ENCODE results near the gene AGTR2. TPM values are rescaled to one million over a fixed set of nuclear protein-coding genes. Genes with fewer than 3 reads are reported as not detected.

AGTR2 gene
- total and polyA plus RNA-seq, 2 of the 4 experiments (the other 2 are of a cell fraction): not detected

DNA sequence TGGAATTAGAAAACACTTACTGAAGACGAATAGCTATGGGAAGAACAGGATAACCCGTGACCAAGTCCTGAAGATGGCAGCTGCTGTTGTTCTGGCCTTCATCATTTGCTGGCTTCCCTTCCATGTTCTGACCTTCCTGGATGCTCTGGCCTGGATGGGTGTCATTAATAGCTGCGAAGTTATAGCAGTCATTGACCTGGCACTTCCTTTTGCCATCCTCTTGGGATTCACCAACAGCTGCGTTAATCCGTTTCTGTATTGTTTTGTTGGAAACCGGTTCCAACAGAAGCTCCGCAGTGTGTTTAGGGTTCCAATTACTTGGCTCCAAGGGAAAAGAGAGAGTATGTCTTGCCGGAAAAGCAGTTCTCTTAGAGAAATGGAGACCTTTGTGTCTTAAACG lies 2.4 kb downstream of the AGTR2 start:
- no peak overlapping the region for H3K23ac ChIP-seq (ENCODE audit: low read depth, low read length)
- H4K20me1 ChIP-seq (ENCODE audit: insufficient read depth, low read length): no peaks in the 10 kb centered on the region
- H3K18ac ChIP-seq (ENCODE audit: low read depth, low read length): no peak overlapping the region
- H3K79me1 ChIP-seq (ENCODE audit: low read depth in 1 of 2, low read length in 2 of 2): no peaks in the 10 kb centered on the region
- intact Hi-C loops (cut with micrococcal nuclease) (no loop called here), dilution Hi-C loops (cut with HindIII; ENCODE audit: low sequenced_read_pairs, unreplicated experiment) (no loop called here), in situ Hi-C loops (cut with MboI; ENCODE audit: low sequenced_read_pairs) (no loop called here)
- no peak overlapping the region for H3K4ac ChIP-seq (ENCODE audit: low read depth, low read length)
- 65% methylated on average over 2 of the region's 9 CpGs; no CpG with 5 or more reads in 1 of the 2 experiments for WGBS, 2 experiments (ENCODE audit: extremely low coverage in 2 of 2, insufficient read length in 1 of 2)
- no peak overlapping the region for H3K14ac ChIP-seq (replicated peaks; ENCODE audit: low read depth, low read length)
- H2BK120ac ChIP-seq (ENCODE audit: low read depth, low read length): no peak overlapping the region
- no peak overlapping the region for H2AK9ac ChIP-seq (replicated peaks; ENCODE audit: low read depth, low read length, poor library complexity)
- H3K27me3 ChIP-seq (ENCODE audit: control insufficient read depth, insufficient read depth, low read length): no peaks in the 10 kb centered on the region
- H3K9me3 ChIP-seq (ENCODE audit: control insufficient read depth, insufficient read depth, low read length): no peaks in the 10 kb centered on the region
- no peak overlapping the region for H3K9ac ChIP-seq (ENCODE audit: low read depth, low read length)
- no peak for ATAC-seq (ENCODE audit: low read depth)
- no peak for DNase-seq
- no peak overlapping the region for H4K8ac ChIP-seq (ENCODE audit: low read depth in 2 of 2, low read length in 2 of 2)
- H3K4me3 ChIP-seq (ENCODE audit: insufficient read depth, low read depth, low read length): no peak overlapping the region
- no peak overlapping the region for H3K56ac ChIP-seq (ENCODE audit: extremely low read depth, insufficient read depth, low read length)
- H3K4me1 ChIP-seq (ENCODE audit: control insufficient read depth, insufficient read depth, low read length): no peaks in the 10 kb centered on the region
- H2BK5ac ChIP-seq (ENCODE audit: low read depth, low read length, poor library complexity, severe bottlenecking): no peak overlapping the region
- POLR2A ChIA-PET (ENCODE audit: unreplicated experiment): no interaction called here
- no peaks in the 10 kb centered on the region for H3K36me3 ChIP-seq (ENCODE audit: control insufficient read depth, insufficient read depth, low read length)
- H3K4me2 ChIP-seq (ENCODE audit: low read depth, low read length): no peak overlapping the region
- H4K5ac ChIP-seq (ENCODE audit: low read depth, low read length): no peak overlapping the region
- no peak for TF ChIP-seq MXI1 (IDR thresholded peaks at IDR 0.05; ENCODE audit: borderline replicate concordance, low read depth, low read length)
- no peak for TF ChIP-seq MAFK (IDR thresholded peaks at IDR 0.05; ENCODE audit: low read depth, low read length)
- no peak for TF ChIP-seq RFX5 (IDR thresholded peaks at IDR 0.05; ENCODE audit: low read depth, low read length)
- TF ChIP-seq SMC3 (IDR thresholded peaks at IDR 0.05; ENCODE audit: low read depth, low read length): no peak
- no peak for TF ChIP-seq CEBPB (IDR thresholded peaks at IDR 0.05; ENCODE audit: low read depth, low read length)
- TF ChIP-seq FOS (IDR thresholded peaks at IDR 0.05; ENCODE audit: low read depth, low read length): no peak
- no peak for TF ChIP-seq RAD21 (IDR thresholded peaks at IDR 0.05; ENCODE audit: low read length)
- TF ChIP-seq CHD1 (IDR thresholded peaks at IDR 0.05; ENCODE audit: low read depth, low read length): no peak
- TF ChIP-seq MAZ (IDR thresholded peaks at IDR 0.05; ENCODE audit: borderline replicate concordance, low read depth, low read length): no peak
- H2AFZ ChIP-seq (replicated peaks; ENCODE audit: low read length, poor library complexity): no peak overlapping the region
- no peaks in the 10 kb centered on the region for H3K9me1 ChIP-seq (ENCODE audit: insufficient read depth, low read length)
- no peak overlapping the region for H2BK20ac ChIP-seq (ENCODE audit: low read depth, low read length)
- H2AK5ac ChIP-seq (ENCODE audit: low read depth, low read length): no peak overlapping the region
- H3K27ac ChIP-seq (ENCODE audit: insufficient read depth, low read length): no peak overlapping the region
- no TSS peak for BruUV-seq (replicated peaks)
- CTCF ChIA-PET: no interaction called here
- H2BK15ac ChIP-seq (ENCODE audit: low read depth, low read length): no peak overlapping the region
- H4K91ac ChIP-seq (ENCODE audit: insufficient read depth, low read depth, low read length): no peak overlapping the region
